Colonic mucosa (tissue), 4 donors: ENCODE results near the gene ZNF75A. TPM values are rescaled to one million over a fixed set of nuclear protein-coding genes. Genes with fewer than 3 reads are reported as not detected.
A peak's percentile ranks its signal among the peaks of the same experiment; 100 is the strongest.

Experiments used
- DNase-seq: peaks from one replicate; pipeline ENCODE4 v3.0.0-alpha.2; 2020
- H3K27ac ChIP-seq: fragments of 200-600 bp; one replicate; pipeline ENCODE4 v1.8.0; 2021
- H3K27me3 ChIP-seq: fragments of 200-600 bp; one replicate; pipeline ENCODE4 v1.8.0; 2021
- H3K36me3 ChIP-seq: fragments of 200-600 bp; one replicate; pipeline ENCODE4 v1.8.0; 2021
- H3K4me1 ChIP-seq: fragments of 200-600 bp; one replicate; pipeline ENCODE4 v1.8.0; 2021; ENCODE audit warnings: mild to moderate bottlenecking
- H3K4me3 ChIP-seq: fragments of 200-600 bp; one replicate; pipeline ENCODE4 v1.8.0; 2021
- H3K9ac ChIP-seq, 2 donors: one replicate each; pipeline ENCODE4 v1.7.0; 2013; ENCODE audit warnings: control low read depth in 2 of 2, low read depth in 2 of 2, low read length in 2 of 2
- H3K9me3 ChIP-seq: fragments of 200-600 bp; one replicate; pipeline ENCODE4 v1.8.0; 2021
- CTCF ChIP-seq: fragments of 200-600 bp; IDR thresholded peaks from one replicate; pipeline ENCODE4 v1.8.0; 2022; ENCODE audit warnings: antibody characterized with exemption, mild to moderate bottlenecking
- intact Hi-C: fragments of 100-400 bp; cut with DNase I; formaldehyde crosslinking; loops from one replicate; pipeline ENCODE4 v1.14.1; 2022
- total RNA-seq, 2 donors: library from RNA; stranded (reverse); fragmentation: NEBNext Ultra II Directional in 1 of 2; extraction: Animal tissue kit (Norgen Biotek cat#: 25700) in 1 of 2; gene quantifications; one replicate each; pipeline ENCODE4 v1.2.1, GENCODE V29; 2021
- donor health status: healthy.
- donor health status: DM: no; HTN: no; CAD: no.
- donor health status: DM: no; HTN: no; CAD: no.

Gene ZNF75A
- total RNA-seq, 2 donors from 2014 or later = 14.2 to 20.5 TPM

- H3K4me3 ChIP-seq = peak overlapping the region; percentile 84
- H3K9me3 ChIP-seq = peaks cover 5% of the 10 kb centered on the region
- peak overlapping the region; percentile 96 for H3K27ac ChIP-seq
- H3K27me3 ChIP-seq = no peaks in the 10 kb centered on the region
- intact Hi-C loops = loop anchor here (10.0 kb wide), 1 partner anchor 221 kb away; the partner anchor contains the start of gene CLUAP1
- peak overlapping the region; percentile 89 to 96 for H3K9ac ChIP-seq
- peaks cover 15% of the 10 kb centered on the region for H3K4me1 ChIP-seq
- TF ChIP-seq CTCF = no peak
- peaks cover 5% of the 10 kb centered on the region for H3K36me3 ChIP-seq
- no peak for DNase-seq
These were observed 21.5 kb upstream of the ZNF75A start for GRCh38 chr16:3283543-3284447.

GRCh38 chr16:3285131-3285530 lies 20.2 kb upstream of the ZNF75A start:
- peaks cover 19% of the 10 kb centered on the region for H3K36me3 ChIP-seq
- no peak overlapping the region for H3K4me3 ChIP-seq
- H3K9ac ChIP-seq = no peak overlapping the region
- H3K9me3 ChIP-seq = peaks cover 16% of the 10 kb centered on the region
- intact Hi-C loops = loop anchor here (10.0 kb wide), 1 partner anchor 220 kb away; the partner anchor contains the start of gene CLUAP1
- no peaks in the 10 kb centered on the region for H3K27me3 ChIP-seq
- no peak for TF ChIP-seq CTCF
- DNase-seq = no peak
- no peak overlapping the region for H3K27ac ChIP-seq
- peaks cover 15% of the 10 kb centered on the region for H3K4me1 ChIP-seq

GRCh38 chr16:3289998-3290673 lies 15.2 kb upstream of the ZNF75A start:
- TF ChIP-seq CTCF = no peak
- no peak overlapping the region for H3K27ac ChIP-seq
- H3K9ac ChIP-seq = no peak overlapping the region
- intact Hi-C loops = loop anchor here (10.0 kb wide), 1 partner anchor 215 kb away; the partner anchor contains the start of gene CLUAP1
- no peak for DNase-seq
- peaks cover 33% of the 10 kb centered on the region for H3K36me3 ChIP-seq
- no peaks in the 10 kb centered on the region for H3K27me3 ChIP-seq
- peaks cover 26% of the 10 kb centered on the region for H3K9me3 ChIP-seq
- no peak overlapping the region for H3K4me3 ChIP-seq
- H3K4me1 ChIP-seq = peaks cover under 1% of the 10 kb centered on the region

- H3K9ac ChIP-seq = no peak overlapping the region
- no peak for TF ChIP-seq CTCF
- H3K4me1 ChIP-seq = no peaks in the 10 kb centered on the region
- H3K27me3 ChIP-seq = no peaks in the 10 kb centered on the region
- peaks cover 26% of the 10 kb centered on the region for H3K9me3 ChIP-seq
- H3K36me3 ChIP-seq = peaks cover 33% of the 10 kb centered on the region
- intact Hi-C loops = no loop called here
- no peak overlapping the region for H3K4me3 ChIP-seq
- no peak for DNase-seq
- H3K27ac ChIP-seq = no peak overlapping the region
These were observed 12.7 kb upstream of the ZNF75A start for GRCh38 chr16:3292604-3293003.

GRCh38 chr16:3295209-3295608 lies 10.1 kb upstream of the ZNF75A start:
- H3K4me1 ChIP-seq = no peaks in the 10 kb centered on the region
- no peak overlapping the region for H3K27ac ChIP-seq
- DNase-seq = no peak
- no peaks in the 10 kb centered on the region for H3K27me3 ChIP-seq
- H3K36me3 ChIP-seq = peaks cover 14% of the 10 kb centered on the region
- H3K4me3 ChIP-seq = no peak overlapping the region
- H3K9ac ChIP-seq = no peak overlapping the region
- intact Hi-C loops = no loop called here
- TF ChIP-seq CTCF = no peak
- peaks cover 9% of the 10 kb centered on the region for H3K9me3 ChIP-seq
